GM12892 (cell line): ENCODE data around the gene FAM107B.

Experiments
- POLR2A ChIP-seq: IDR thresholded peaks from 2 replicates; pipeline ENCODE4 v1.6.1; 2011; ENCODE audit warnings: low read depth, low read length, control low read depth
- POLR2AphosphoS5 ChIP-seq: IDR thresholded peaks from 2 replicates; pipeline ENCODE4 v1.6.1; 2011; ENCODE audit warnings: low read depth, low read length, control low read depth
- TAF1 ChIP-seq: IDR thresholded peaks from 2 replicates; pipeline ENCODE4 v1.6.1; 2011; ENCODE audit warnings: low read depth, mild to moderate bottlenecking, control low read depth, low read length, borderline replicate concordance

DNA sequence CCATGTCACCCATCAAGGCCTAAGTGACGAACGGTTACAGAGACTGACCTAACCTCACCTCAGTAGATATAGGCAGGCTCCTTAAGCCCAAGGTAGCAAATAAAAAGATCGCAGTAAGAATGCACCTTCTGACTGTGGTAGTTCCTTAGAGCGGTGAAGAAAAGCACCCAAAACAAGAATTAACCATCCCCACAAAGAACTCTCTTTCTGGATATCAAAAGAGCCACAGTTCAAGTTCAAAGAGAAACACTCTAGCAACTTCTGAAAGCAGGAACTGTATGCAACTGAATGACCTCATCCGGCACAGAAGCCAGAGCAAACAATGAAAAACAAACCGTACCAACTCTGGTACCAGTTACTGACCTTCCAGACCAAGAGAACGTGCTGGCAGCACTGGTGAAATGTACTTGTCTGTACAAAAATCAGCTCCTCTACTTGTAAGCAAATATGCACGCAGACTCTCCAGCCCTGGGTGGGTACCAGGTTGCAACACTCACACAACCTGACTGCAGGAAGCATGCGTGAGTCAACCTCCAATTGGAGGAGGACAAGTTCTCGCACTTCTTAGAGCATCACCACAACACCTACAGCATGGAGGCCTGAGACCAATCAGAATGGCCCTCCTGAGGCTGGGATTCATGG is 202.7 kb downstream of the FAM107B start:
- TF ChIP-seq POLR2AphosphoS5 (no peak), TAF1 (no peak), POLR2A (no peak)
